CD4-positive, alpha-beta T cell treated with Interleukin-6 for 4 hours (primary cell): Measurements from ENCODE around the gene TYK2.
A peak's percentile ranks its signal among the peaks of the same experiment; 100 is the strongest.
"Not testable (repeated sequence)": the region's sequence is repeated elsewhere in the genome, so short reads cannot be mapped to it uniquely, and the experiment has no call there.

Source experiments
- DNase-seq: peaks from one replicate; pipeline ENCODE4 v3.0.0-alpha.2; 2020; ENCODE audit warnings: mixed read lengths

The TYK2 gene

GRCh38 chr19:10368101-10368803 is 12.1 kb downstream of the TYK2 start:
- no peak for DNase-seq

GRCh38 chr19:10366950-10367512 is 13.3 kb downstream of the TYK2 start:
- not testable (repeated sequence) for DNase-seq

GRCh38 chr19:10365518-10365917 is 14.9 kb downstream of the TYK2 start:
- DNase-seq = no peak

GRCh38 chr19:10364644-10365043 is 15.7 kb downstream of the TYK2 start:
- DNase-seq = no peak

GRCh38 chr19:10363789-10364281 is 16.5 kb downstream of the TYK2 start:
- DNase-seq = no peak

GRCh38 chr19:10362259-10362658 is 18.1 kb downstream of the TYK2 start:
- DNase-seq = no peak

- DNase-seq = no peak
These were observed 18.8 kb downstream of the TYK2 start for GRCh38 chr19:10361569-10362011.

- DNase-seq = no peak
These were observed 23.9 kb downstream of the TYK2 start for GRCh38 chr19:10356431-10356830.

- peak; percentile 20 for DNase-seq
These were observed 26.5 kb downstream of the TYK2 start for GRCh38 chr19:10353793-10354391.

- DNase-seq = no peak
These were observed 27.4 kb downstream of the TYK2 start for GRCh38 chr19:10352764-10353671.

- DNase-seq = no peak
These were observed 33.9 kb downstream of the TYK2 start for GRCh38 chr19:10346509-10346908.

GRCh38 chr19:10344780-10345179 is 35.6 kb downstream of the TYK2 start:
- DNase-seq = no peak

GRCh38 chr19:10343495-10343894 is 36.9 kb downstream of the TYK2 start:
- DNase-seq = no peak

GRCh38 chr19:10339977-10340376 is 40.4 kb downstream of the TYK2 start:
- no peak for DNase-seq

- DNase-seq = peak; percentile 75
These were observed 40.9 kb downstream of the TYK2 start, which contains the start of gene ICAM3 for GRCh38 chr19:10339380-10339960. Gene ICAM3 (minus strand): TSS chr19:10339624. CDS start chr19:10339614, 10 bp downstream.

- no peak for DNase-seq
These were observed 41.4 kb downstream of the TYK2 start for GRCh38 chr19:10338940-10339339.

GRCh38 chr19:10336725-10337124 is 43.6 kb downstream of the TYK2 start:
- not testable (repeated sequence) for DNase-seq

GRCh38 chr19:10335352-10335985 is 44.9 kb downstream of the TYK2 start:
- no peak for DNase-seq

GRCh38 chr19:10334588-10335351 is 45.6 kb downstream of the TYK2 start:
- DNase-seq = no peak

GRCh38 chr19:10333758-10334587 is 46.4 kb downstream of the TYK2 start:
- peak; percentile 12 for DNase-seq
